Stimulated activated memory B cell treated with anti-CD40 and anti-IgM and Interleukin-4, amounts not matched to agents 10 μg/mL and 1 μg/mL and 100 μg/mL, for 72 hours (primary cell): ENCODE data around the gene TIMM13.
"Not testable (repeated sequence)": the region's sequence is repeated elsewhere in the genome, so short reads cannot be mapped to it uniquely, and the experiment has no call there.

Experiments used
- ATAC-seq: fragments of 150-1000 bp; cut with Tn5 transposase; 2 replicates; pipeline ENCODE4 v1.10.0; 2021
- H3K27ac Mint-ChIP-seq: one replicate; pipeline ENCODE4 v1.8.0; 2022; ENCODE audit warnings: mild to moderate bottlenecking, mixed read lengths
- H3K27me3 Mint-ChIP-seq: one replicate; pipeline ENCODE4 v1.8.0; 2022; ENCODE audit warnings: mixed read lengths
- H3K36me3 Mint-ChIP-seq: one replicate; pipeline ENCODE4 v1.8.0; 2022; ENCODE audit warnings: mixed read lengths
- H3K4me1 Mint-ChIP-seq: one replicate; pipeline ENCODE4 v1.8.0; 2022; ENCODE audit warnings: mixed read lengths
- H3K4me3 Mint-ChIP-seq: one replicate; pipeline ENCODE4 v1.8.0; 2022; ENCODE audit warnings: mild to moderate bottlenecking, moderate library complexity, mixed read lengths
- H3K9me3 Mint-ChIP-seq: one replicate; pipeline ENCODE4 v1.8.0; 2022; ENCODE audit warnings: mixed read lengths

Gene TIMM13

GRCh38 chr19:2427429-2428320 lies at the start of gene TIMM13:
TSS of gene TIMM13 (minus strand) at chr19:2427586. CDS start at chr19:2427533, 53 bp downstream.
- peak; percentile 92 for ATAC-seq
- Mint-ChIP-seq H3K9me3 (no peaks in the 10 kb centered on the region), H3K27ac (peak within 1 kb of the TSS; percentile 95)

GRCh38 chr19:2476451-2477140 lies 49.2 kb upstream of the TIMM13 start:
- Mint-ChIP-seq H3K36me3 (peaks cover 27% of the 10 kb centered on the region), H3K4me3 (peak overlapping the region; percentile 100), H3K9me3 (no peaks in the 10 kb centered on the region), H3K27me3 (no peaks in the 10 kb centered on the region), H3K27ac (peak overlapping the region; percentile 82), H3K4me1 (peaks cover 33% of the 10 kb centered on the region)
- peak; percentile 15 for ATAC-seq

More at GRCh38 chr19:2427429-2428320, at the start of gene TIMM13:
- peaks cover 13% of the 10 kb centered on the region for H3K36me3 Mint-ChIP-seq
- no peaks in the 10 kb centered on the region for H3K27me3 Mint-ChIP-seq
- H3K4me3 Mint-ChIP-seq = peak within 1 kb of the TSS; percentile 92
- peaks cover 7% of the 10 kb centered on the region for H3K4me1 Mint-ChIP-seq

GRCh38 chr19:2475702-2476450 lies 48.5 kb upstream of the TIMM13 start, which contains the start of gene GADD45B:
TSS of gene GADD45B (plus strand) at chr19:2476127. CDS start at chr19:2476359, 232 bp downstream.
- H3K9me3 Mint-ChIP-seq = no peaks in the 10 kb centered on the region
- peak; percentile 81 for ATAC-seq
- H3K27me3 Mint-ChIP-seq = no peaks in the 10 kb centered on the region
- peak within 1 kb of the TSS; percentile 100 for H3K4me3 Mint-ChIP-seq
- H3K27ac Mint-ChIP-seq = peak within 1 kb of the TSS; percentile 82
- peaks cover 27% of the 10 kb centered on the region for H3K36me3 Mint-ChIP-seq
- peaks cover 33% of the 10 kb centered on the region for H3K4me1 Mint-ChIP-seq

GRCh38 chr19:2475018-2475701 lies 47.8 kb upstream of the TIMM13 start:
- Mint-ChIP-seq H3K36me3 (peaks cover 27% of the 10 kb centered on the region), H3K9me3 (no peaks in the 10 kb centered on the region), H3K4me3 (peak overlapping the region; percentile 100), H3K27ac (peak overlapping the region; percentile 82), H3K4me1 (peaks cover 33% of the 10 kb centered on the region), H3K27me3 (no peaks in the 10 kb centered on the region)
- ATAC-seq = peak; percentile 53

GRCh38 chr19:2474232-2475017 lies 47.0 kb upstream of the TIMM13 start:
- Mint-ChIP-seq H3K27ac (peak overlapping the region; percentile 82), H3K4me1 (peaks cover 32% of the 10 kb centered on the region), H3K4me3 (peak overlapping the region; percentile 100), H3K27me3 (no peaks in the 10 kb centered on the region), H3K9me3 (no peaks in the 10 kb centered on the region), H3K36me3 (peaks cover 27% of the 10 kb centered on the region)
- ATAC-seq = peak; percentile 60

- not testable (repeated sequence) for H3K9me3 Mint-ChIP-seq, H3K4me3 Mint-ChIP-seq, H3K27me3 Mint-ChIP-seq, ATAC-seq, H3K36me3 Mint-ChIP-seq
- Mint-ChIP-seq H3K4me1 (peaks cover 15% of the 10 kb centered on the region), H3K27ac (peak overlapping the region; percentile 48)
Measured at GRCh38 chr19:2469915-2470200, 42.5 kb upstream of the TIMM13 start.

- Mint-ChIP-seq H3K36me3 (no peaks in the 10 kb centered on the region), H3K27me3 (no peaks in the 10 kb centered on the region), H3K9me3 (no peaks in the 10 kb centered on the region), H3K27ac (peak overlapping the region; percentile 48), H3K4me3 (no peak overlapping the region), H3K4me1 (peaks cover 14% of the 10 kb centered on the region)
- peak; percentile 71 for ATAC-seq
Measured at GRCh38 chr19:2469102-2469914, 41.9 kb upstream of the TIMM13 start.

- no peaks in the 10 kb centered on the region for H3K27me3 Mint-ChIP-seq
- ATAC-seq = no peak
- H3K4me3 Mint-ChIP-seq = no peak overlapping the region
- peaks cover 14% of the 10 kb centered on the region for H3K4me1 Mint-ChIP-seq
- H3K27ac Mint-ChIP-seq = no peak overlapping the region
- no peaks in the 10 kb centered on the region for H3K36me3 Mint-ChIP-seq
- no peaks in the 10 kb centered on the region for H3K9me3 Mint-ChIP-seq
Measured at GRCh38 chr19:2468596-2468995, 41.2 kb upstream of the TIMM13 start.

GRCh38 chr19:2464389-2464788 lies 37.0 kb upstream of the TIMM13 start:
- no peak overlapping the region for H3K27ac Mint-ChIP-seq
- no peak for ATAC-seq
- no peaks in the 10 kb centered on the region for H3K36me3 Mint-ChIP-seq
- peaks cover 21% of the 10 kb centered on the region for H3K27me3 Mint-ChIP-seq
- H3K9me3 Mint-ChIP-seq = no peaks in the 10 kb centered on the region
- H3K4me3 Mint-ChIP-seq = no peak overlapping the region
- peaks cover 22% of the 10 kb centered on the region for H3K4me1 Mint-ChIP-seq

GRCh38 chr19:2463694-2464093 lies 36.3 kb upstream of the TIMM13 start:
- H3K9me3 Mint-ChIP-seq, ATAC-seq, H3K4me3 Mint-ChIP-seq, H3K36me3 Mint-ChIP-seq, H3K27ac Mint-ChIP-seq: not testable (repeated sequence)
- peaks cover 19% of the 10 kb centered on the region for H3K4me1 Mint-ChIP-seq
- H3K27me3 Mint-ChIP-seq = peaks cover 21% of the 10 kb centered on the region

- Mint-ChIP-seq H3K27me3 (peaks cover 21% of the 10 kb centered on the region), H3K36me3 (no peaks in the 10 kb centered on the region), H3K4me3 (peak overlapping the region; percentile 85), H3K4me1 (peaks cover 19% of the 10 kb centered on the region), H3K27ac (peak overlapping the region; percentile 69), H3K9me3 (no peaks in the 10 kb centered on the region)
- no peak for ATAC-seq
Measured at GRCh38 chr19:2462635-2463421, 35.4 kb upstream of the TIMM13 start.

GRCh38 chr19:2461751-2462634 lies 34.6 kb upstream of the TIMM13 start:
- H3K27me3 Mint-ChIP-seq = peaks cover 21% of the 10 kb centered on the region
- H3K27ac Mint-ChIP-seq = peak overlapping the region; percentile 69
- peak overlapping the region; percentile 85 for H3K4me3 Mint-ChIP-seq
- H3K36me3 Mint-ChIP-seq = no peaks in the 10 kb centered on the region
- H3K9me3 Mint-ChIP-seq = no peaks in the 10 kb centered on the region
- peaks cover 21% of the 10 kb centered on the region for H3K4me1 Mint-ChIP-seq
- ATAC-seq = peak; percentile 83
